K562 (cell line): ENCODE measurements around the gene CFP. TPM values are rescaled to one million over a fixed set of nuclear protein-coding genes. Genes with fewer than 3 reads are reported as not detected.

ENCODE experiments used
- ATAC-seq: fragments of 200-7000 bp; cut with Tn5 transposase; 3 replicates; pipeline ENCODE4 v1.9.1; 2020; ENCODE audit warnings: moderate library complexity
- BruUV-seq: library from RNA; stranded (reverse); fragments of 400-500 nt; replicated peaks from 2 replicates; lab custom pipeline; 2021; lab: Mats Ljungman, UMichigan
- CTCF ChIA-PET: fragments of 300-600 bp; formaldehyde crosslinking; extraction: SDS; loops from one replicate; lab custom pipeline; 2021; ENCODE audit warnings: low intra/inter-chr PET ratio; lab: Yijun Ruan, JAX
- POLR2A ChIA-PET: fragments of 300-600, 350-650 bp; sonication (Branson Sonifier 250); formaldehyde crosslinking; extraction: SDS; loops from one replicate; lab custom pipeline; 2021; ENCODE audit warnings: antibody characterized with exemption, inconsistent platforms; lab: Yijun Ruan, JAX
- DNase-seq, 4 experiments: peaks; one replicate each; pipeline versions ENCODE4 v3.0.0 to v3.0.0-alpha.2; 2011 to 2018; ENCODE audit warnings: low spot score in 3 of 4, mixed read lengths in 3 of 4; ENCODE audit errors: extremely low read depth in 1 of 4
- FAIRE-seq: peaks from 2 replicates; lab custom pipeline; 2011; peaks lifted over from hg19 to GRCh38; lab: Jason Lieb, UNC
- H2AFZ ChIP-seq: 2 replicates; pipeline ENCODE4 v1.6.0; 2011; ENCODE audit warnings: low read depth, low read length, control low read depth, inconsistent platforms
- H3K27ac ChIP-seq: fragments of 200-600 bp; 3 replicates; pipeline ENCODE4 v1.8.0; 2011; ENCODE audit warnings: low read depth, mild to moderate bottlenecking, control low read depth, inconsistent platforms, low read length, moderate library complexity, mixed read lengths; ENCODE audit errors: extremely low read depth
- H3K27me3 ChIP-seq, 2 experiments: fragments of 300-600 bp in 1 of 2; 2 replicates in 1 of 2; 3 replicates in 1 of 2; pipeline versions ENCODE4 v1.6.0 to v1.8.0; 2011; ENCODE audit warnings: inconsistent platforms in 2 of 2, low read length in 2 of 2, mild to moderate bottlenecking in 1 of 2, mixed read lengths in 1 of 2, moderate library complexity in 1 of 2; ENCODE audit not compliant: control insufficient read depth in 2 of 2, insufficient read depth in 2 of 2
- H3K36me3 ChIP-seq: fragments of 300-600 bp; 3 replicates; pipeline ENCODE4 v1.8.0; 2011; ENCODE audit warnings: mild to moderate bottlenecking, low read length, inconsistent platforms; ENCODE audit not compliant: control insufficient read depth, insufficient read depth
- H3K4me1 ChIP-seq, 2 experiments: fragments of 200-600 bp in 1 of 2; replicated peaks in 1 of 2; 2 replicates in 1 of 2; 3 replicates in 1 of 2; pipeline versions ENCODE4 v1.5.1 to v1.8.0; 2011; ENCODE audit warnings: inconsistent platforms in 2 of 2, low read length in 2 of 2, mild to moderate bottlenecking in 1 of 2, mixed read lengths in 1 of 2, moderate library complexity in 1 of 2; ENCODE audit not compliant: control insufficient read depth in 2 of 2, insufficient read depth in 2 of 2
- H3K4me2 ChIP-seq: 2 replicates; pipeline ENCODE4 v1.6.1; 2011; ENCODE audit warnings: low read length, control low read depth, inconsistent platforms, mixed read lengths; ENCODE audit not compliant: insufficient read depth
- H3K4me3 ChIP-seq: fragments of 200-600 bp; sonication (generic), shearing (Covaris generic); 2 replicates; pipeline ENCODE4 v1.5.1; 2016; ENCODE audit warnings: control low read depth, inconsistent platforms
- H3K79me2 ChIP-seq: fragments of 200-600 bp; 3 replicates; pipeline ENCODE4 v1.8.0; 2011; ENCODE audit warnings: low read length, inconsistent platforms; ENCODE audit not compliant: control insufficient read depth, insufficient read depth
- H3K9ac ChIP-seq, 2 experiments: 2 replicates each; pipeline versions ENCODE4 v1.6.0 to v1.6.1; 2011; ENCODE audit warnings: low read depth in 2 of 2, low read length in 2 of 2, control low read depth in 1 of 2, inconsistent platforms in 1 of 2, mild to moderate bottlenecking in 1 of 2, mixed read lengths in 1 of 2; ENCODE audit not compliant: insufficient read depth in 1 of 2
- H3K9me1 ChIP-seq: one replicate; pipeline ENCODE4 v1.6.0; 2011; ENCODE audit warnings: inconsistent platforms, mild to moderate bottlenecking, low read length, moderate library complexity; ENCODE audit not compliant: control insufficient read depth, insufficient read depth
- H3K9me3 ChIP-seq: replicated peaks from 2 replicates; pipeline ENCODE4 v1.5.1; 2011; ENCODE audit warnings: low read depth, low read length, inconsistent platforms; ENCODE audit not compliant: control insufficient read depth, insufficient read depth
- H4K20me1 ChIP-seq: replicated peaks from 2 replicates; pipeline ENCODE4 v1.6.1; 2011; ENCODE audit warnings: low read length, inconsistent platforms, mixed read lengths; ENCODE audit not compliant: control insufficient read depth, insufficient read depth
- CCAR2 ChIP-seq: fragments of 200-400 bp; formaldehyde crosslinking; IDR thresholded peaks from 2 replicates; pipeline ENCODE4 v1.6.1; 2017; ENCODE audit warnings: mild to moderate bottlenecking, low read depth, low read length
- CHD2 ChIP-seq: IDR thresholded peaks from 2 replicates; pipeline ENCODE4 v1.6.1; 2011; ENCODE audit warnings: low read depth, low read length
- GABPB2 ChIP-seq: fragments of 250-450 bp; sonication (Bioruptor Pico); conservative IDR thresholded peaks from 2 replicates; pipeline ENCODE4 v1.5.1; 2021; ENCODE audit warnings: mild to moderate bottlenecking
- GATAD2A ChIP-seq: fragments of 450-650 bp; IDR thresholded peaks from 2 replicates; pipeline ENCODE4 v1.6.1; 2017
- MITF ChIP-seq: IDR thresholded peaks from 2 replicates; pipeline ENCODE4 v1.6.1; 2014; ENCODE audit warnings: antibody characterized with exemption
- POLR2A ChIP-seq: fragments of 450-650 bp; conservative IDR thresholded peaks from 2 replicates; pipeline ENCODE4 v1.6.1; 2016
- POLR2B ChIP-seq: fragments of 450-650 bp; IDR thresholded peaks from 2 replicates; pipeline ENCODE4 v1.6.1; 2018; ENCODE audit warnings: low read depth; ENCODE audit not compliant: partially characterized antibody
- SMAD3 ChIP-seq: fragments of 450-650 bp; formaldehyde crosslinking; conservative IDR thresholded peaks from 2 replicates; pipeline ENCODE4 v1.4.0; 2020; ENCODE audit warnings: mild to moderate bottlenecking
- SPI1 ChIP-seq: IDR thresholded peaks from 2 replicates; pipeline ENCODE4 v1.6.1; 2011; ENCODE audit warnings: low read depth, low read length, control low read depth, borderline replicate concordance
- ZEB2 ChIP-seq: fragments of 450-650 bp; IDR thresholded peaks from 2 replicates; pipeline ENCODE4 v1.6.1; 2016
- ZNF12 ChIP-seq: sonication (generic); formaldehyde crosslinking; IDR thresholded peaks from 2 replicates; pipeline ENCODE4 v1.4.0; 2020; ENCODE audit warnings: mild to moderate bottlenecking, missing genetic modification reagents
- ZNF347 ChIP-seq: fragments of 450-650 bp; formaldehyde crosslinking; IDR thresholded peaks from 2 replicates; pipeline ENCODE4 v1.4.0; 2020; ENCODE audit warnings: low read depth, mild to moderate bottlenecking, moderate library complexity
- ZNF436 ChIP-seq: fragments of 250-450, 450-650 bp; sonication (Bioruptor Pico); formaldehyde crosslinking; IDR thresholded peaks from 2 replicates; pipeline ENCODE4 v1.7.0; 2020; ENCODE audit warnings: mild to moderate bottlenecking
- WGBS: fragments of 100-300 bp; shearing (Covaris generic); methylation state at CpG from one replicate; pipeline ENCODE4 v1.1.6; 2016; ENCODE audit warnings: low coverage, mixed read lengths; ENCODE audit not compliant: insufficient coverage; ENCODE audit errors: missing lambda C conversion rate; 5-methylcytosine and 5-hydroxymethylcytosine counted together
- in situ Hi-C: fragments of 300-500 bp; cut with MboI; formaldehyde crosslinking; loops from 4 replicates; pipeline ENCODE4 v1.15.0; 2018; ENCODE audit warnings: inconsistent platforms, mixed read lengths
- intact Hi-C: fragments of 100-400 bp; cut with micrococcal nuclease; formaldehyde crosslinking; loops from 2 replicates; pipeline ENCODE4 v1.14.2; 2022
- polyA plus RNA-seq, 8 experiments: library from polyadenylated mRNA; depleted of rRNA in 4 of 8; stranded (reverse) in 5 of 8; unstranded in 3 of 8; fragments of >200 nt; fragmentation: Nextera tagmentation in 2 of 8; fragmentation: Illumina TruSeq in 1 of 8; extraction: Ambion mirVana in 2 of 8; extraction: Trizol in 1 of 8; gene quantifications; 2 replicates each; pipeline versions ENCODE4 v1.2.1 to v1.2.3, GENCODE V29; 2011 to 2014; ENCODE audit warnings: inconsistent platforms in 1 of 8, missing spikeins in 1 of 8
- total RNA-seq, 7 experiments: library from RNA; depleted of rRNA in 6 of 7; stranded (reverse); fragments of >200 nt in 6 of 7; fragmentation: Illumina TruSeq in 2 of 7; extraction: Trizol in 2 of 7; gene quantifications; 2 replicates each; pipeline versions ENCODE4 v1.2.1 to v1.2.3, GENCODE V29; 2011 to 2021; ENCODE audit warnings: low replicate concordance in 1 of 7
- TF ChIP-seq, protein P1 (sequence below): fragments of 450-650 bp; IDR thresholded peaks from 2 replicates; pipeline ENCODE4 v1.6.1; 2018; ENCODE audit warnings: mild to moderate bottlenecking, low read depth; ENCODE audit not compliant: partially characterized antibody

The CFP gene
- total and polyA plus RNA-seq, 9 of the 15 experiments (the other 6 are each of a cell fraction or from before 2014, with no cell fraction given), result 0.18 to 2.0 (median 0.55) TPM

- POLR2A ChIA-PET, result interaction anchor here (0.6 kb wide), 1 partner anchor 10 kb away, joined by 3 read pairs; no protein-coding TSS in a partner anchor
- in situ Hi-C loops (no loop called here), intact Hi-C loops (no loop called here)
- Histone ChIP-seq H3K4me3 (no peak overlapping the region), H3K9me1 (no peaks in the 10 kb centered on the region), H2AFZ (no peak overlapping the region), H3K4me1 (no peaks in the 10 kb centered on the region), H3K9ac (no peak overlapping the region), H3K27me3 (no peaks in the 10 kb centered on the region), H3K36me3 (no peaks in the 10 kb centered on the region), H4K20me1 (no peaks in the 10 kb centered on the region)
- no peak for ATAC-seq
- no peak for TF ChIP-seq CHD2
- TF ChIP-seq MITF, result no peak
- TF ChIP-seq, all 486 proteins: peak for 0
- H3K9me3 ChIP-seq, result peaks cover 3% of the 10 kb centered on the region; the same call in 1 of the 2 replicates
- no TSS peak for BruUV-seq
- no peak overlapping the region for H3K27ac ChIP-seq
- DNase-seq, result no peak
- FAIRE-seq, result no peak
- H3K79me2 ChIP-seq, result no peaks in the 10 kb centered on the region
- no peak overlapping the region for H3K4me2 ChIP-seq
- WGBS, result 38% methylated on average over 2 of the region's 2 CpGs
- CTCF ChIA-PET, result no interaction called here
Observed at GRCh38 chrX:47596256-47596655, 33.5 kb downstream of the CFP start.

- no peaks in the 10 kb centered on the region for H3K36me3 ChIP-seq
- TF ChIP-seq SMAD3 (CRISPR knock-in tag) (no peak), GABPB2 (CRISPR knock-in tag) (no peak), SPI1 (no peak), ZNF347 (CRISPR knock-in tag) (no peak), ZEB2 (no peak), CCAR2 (no peak), ZNF12 (CRISPR knock-in tag) (no peak), POLR2A (no peak), POLR2B (no peak), ZNF436 (CRISPR knock-in tag) (no peak), GATAD2A (no peak)
- TF ChIP-seq, protein P1, sequence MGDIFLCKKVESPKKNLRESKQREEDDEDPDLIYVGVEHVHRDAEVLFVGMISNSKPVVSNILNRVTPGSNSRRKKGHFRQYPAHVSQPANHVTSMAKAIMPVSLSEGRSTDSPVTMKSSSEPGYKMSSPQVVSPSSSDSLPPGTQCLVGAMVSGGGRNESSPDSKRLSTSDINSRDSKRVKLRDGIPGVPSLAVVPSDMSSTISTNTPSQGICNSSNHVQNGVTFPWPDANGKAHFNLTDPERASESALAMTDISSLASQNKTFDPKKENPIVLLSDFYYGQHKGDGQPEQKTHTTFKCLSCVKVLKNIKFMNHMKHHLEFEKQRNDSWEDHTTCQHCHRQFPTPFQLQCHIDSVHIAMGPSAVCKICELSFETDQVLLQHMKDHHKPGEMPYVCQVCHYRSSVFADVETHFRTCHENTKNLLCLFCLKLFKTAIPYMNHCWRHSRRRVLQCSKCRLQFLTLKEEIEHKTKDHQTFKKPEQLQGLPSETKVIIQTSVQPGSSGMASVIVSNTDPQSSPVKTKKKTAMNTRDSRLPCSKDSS, result no peak
- no peaks in the 10 kb centered on the region for H3K79me2 ChIP-seq
- no peak overlapping the region for H3K9ac ChIP-seq
- 17% methylated on average over 1 of the region's 1 CpG for WGBS
- no TSS peak for BruUV-seq
- H2AFZ ChIP-seq, result no peak overlapping the region
- H3K27me3 ChIP-seq, result no peaks in the 10 kb centered on the region
- DNase-seq (no peak), ATAC-seq (no peak), FAIRE-seq (no peak)
- intact Hi-C loops, result no loop called here
- H3K27ac ChIP-seq, result no peak overlapping the region
- H3K9me3 ChIP-seq, result peaks cover 3% of the 10 kb centered on the region; the same call in 1 of the 2 replicates
- POLR2A ChIA-PET, result no interaction called here
- no peaks in the 10 kb centered on the region for H3K9me1 ChIP-seq
- H3K4me2 ChIP-seq, result no peak overlapping the region
- CTCF ChIA-PET, result no interaction called here
- no peaks in the 10 kb centered on the region for H3K4me1 ChIP-seq
- H4K20me1 ChIP-seq, result no peaks in the 10 kb centered on the region
- in situ Hi-C loops, result no loop called here
- no peak overlapping the region for H3K4me3 ChIP-seq
Observed at GRCh38 chrX:47595716-47596251, 33.9 kb downstream of the CFP start.
